GM18498 (cell line): ENCODE data around the gene PPP1R37.

Experiments used
- ATAC-seq: cut with Tn5 transposase; IDR thresholded peaks from one replicate; pipeline ENCODE4 v1.9.1; 2021; ENCODE audit warnings: mild to moderate bottlenecking, moderate library complexity; ENCODE audit not compliant: unreplicated experiment

Gene PPP1R37

DNA sequence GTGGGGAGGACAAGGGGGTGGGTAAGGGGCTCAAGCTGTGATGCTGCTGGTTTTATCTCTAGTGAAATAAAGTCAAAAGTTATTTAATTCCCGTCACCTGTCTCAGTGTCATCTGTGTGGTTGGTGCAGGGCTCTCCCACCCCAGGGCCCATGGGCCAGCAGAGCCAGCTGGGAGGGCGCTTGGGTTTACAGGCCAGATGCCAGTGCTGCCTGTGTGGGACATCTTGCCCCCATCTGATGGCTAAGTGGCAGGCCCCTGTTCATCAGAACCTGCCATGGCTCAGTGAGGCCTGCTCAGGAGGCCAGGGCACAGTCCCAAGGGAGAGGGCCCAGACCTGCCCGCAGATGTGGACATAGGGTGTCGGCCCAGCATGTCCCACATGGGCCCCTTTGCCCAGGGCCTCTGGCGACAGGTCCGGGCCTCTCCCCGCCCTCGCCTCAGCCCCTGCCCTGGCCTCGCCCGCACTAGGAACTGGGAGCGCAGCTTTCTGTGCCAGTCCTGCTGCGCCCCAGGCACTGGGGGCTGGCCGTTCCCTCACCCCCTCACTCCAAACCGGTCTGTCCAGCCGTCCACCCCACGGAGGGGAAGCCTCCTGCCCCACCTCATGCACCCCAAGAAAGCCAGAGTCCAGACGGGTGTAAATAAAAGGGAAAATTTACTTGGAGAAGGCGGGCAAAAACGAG lies 22.0 kb upstream of the PPP1R37 start:
- ATAC-seq: no peak

DNA sequence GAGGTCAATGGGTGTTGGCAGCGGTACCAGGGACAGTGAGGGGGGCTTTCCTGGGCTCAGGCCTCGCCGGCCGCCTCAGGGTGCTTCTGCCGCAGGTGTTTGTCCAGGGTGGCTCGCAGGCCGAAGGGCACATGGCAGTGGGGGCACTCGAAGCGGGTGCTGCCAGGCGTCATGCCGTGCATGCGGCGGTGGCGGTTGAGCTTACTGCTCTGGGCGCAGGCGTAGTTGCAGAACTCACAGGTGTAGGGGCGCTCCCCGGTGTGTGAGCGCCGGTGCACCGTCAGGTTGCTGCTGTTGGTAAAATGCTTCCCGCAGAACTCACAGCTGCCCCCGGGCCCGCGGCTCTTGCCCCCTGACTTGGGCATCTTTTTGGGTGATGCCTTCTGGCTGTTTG lies 21.4 kb upstream of the PPP1R37 start:
- ATAC-seq: no peak

DNA sequence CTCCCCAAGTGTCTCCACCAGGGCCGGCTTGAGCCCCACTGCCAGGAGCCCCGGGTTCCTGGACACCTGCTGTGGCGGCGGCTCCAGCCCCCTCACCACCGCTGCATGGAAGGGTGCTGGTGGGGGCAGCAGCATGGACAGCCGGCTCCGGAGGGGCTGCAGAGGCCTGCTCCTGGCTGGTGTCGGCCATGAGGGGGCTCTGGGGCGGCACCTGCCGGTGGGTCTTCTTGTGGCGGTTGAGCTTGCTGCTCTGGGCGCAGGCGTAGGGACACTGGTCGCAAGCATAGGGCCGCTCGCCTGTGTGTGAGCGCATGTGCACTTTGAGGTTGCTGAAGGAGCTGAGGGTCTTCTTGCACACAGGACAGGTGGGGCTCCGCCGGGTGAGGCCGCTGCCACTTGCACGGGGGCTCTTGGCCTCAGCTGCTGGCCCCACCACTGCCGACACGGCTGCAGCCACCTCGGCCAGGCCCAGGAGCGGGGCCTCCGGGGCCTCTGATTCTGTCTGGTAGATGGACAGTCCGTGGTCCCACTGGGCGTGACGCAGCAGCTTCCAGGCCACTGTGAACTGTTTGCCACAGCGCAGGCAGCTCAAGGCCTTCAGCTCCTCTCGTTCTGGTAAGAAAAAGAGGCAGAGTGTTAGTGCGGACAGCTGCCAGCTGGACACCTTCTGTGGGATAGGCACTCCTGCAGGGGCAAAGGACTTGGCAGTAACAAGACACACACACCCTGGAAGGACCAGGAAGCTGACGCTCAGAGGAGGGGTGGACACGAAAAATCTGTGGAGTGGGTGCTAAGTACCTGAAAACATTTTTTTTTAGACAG lies 20.8 kb upstream of the PPP1R37 start:
- no peak for ATAC-seq

DNA sequence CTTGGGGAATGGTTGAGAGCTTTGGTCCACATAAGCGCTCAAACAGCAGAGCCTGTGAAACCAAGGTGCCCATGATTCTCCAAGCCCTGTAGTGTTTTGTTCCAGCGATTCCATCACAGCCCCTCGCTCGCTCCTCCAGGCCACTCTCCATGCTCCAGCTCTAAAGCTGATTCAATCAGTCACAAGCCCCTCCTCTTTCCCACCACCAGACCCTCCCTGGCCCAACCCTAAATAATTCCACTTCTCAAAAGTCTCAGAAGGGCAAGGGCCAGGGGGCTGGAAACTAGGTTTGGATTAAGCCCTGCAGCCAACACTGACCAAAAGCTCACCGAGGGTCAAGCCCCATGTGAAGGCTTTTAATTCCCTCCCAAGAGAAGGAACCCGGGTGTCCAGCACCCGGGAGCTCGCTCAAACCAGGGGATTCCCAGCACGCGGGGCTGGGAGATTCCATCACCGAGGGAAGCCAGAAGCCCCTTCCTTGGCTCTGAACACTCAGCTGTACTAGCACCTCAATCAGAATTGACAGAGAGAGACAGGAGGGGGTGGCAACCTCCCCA lies 18.2 kb upstream of the PPP1R37 start:
- ATAC-seq: no peak

DNA sequence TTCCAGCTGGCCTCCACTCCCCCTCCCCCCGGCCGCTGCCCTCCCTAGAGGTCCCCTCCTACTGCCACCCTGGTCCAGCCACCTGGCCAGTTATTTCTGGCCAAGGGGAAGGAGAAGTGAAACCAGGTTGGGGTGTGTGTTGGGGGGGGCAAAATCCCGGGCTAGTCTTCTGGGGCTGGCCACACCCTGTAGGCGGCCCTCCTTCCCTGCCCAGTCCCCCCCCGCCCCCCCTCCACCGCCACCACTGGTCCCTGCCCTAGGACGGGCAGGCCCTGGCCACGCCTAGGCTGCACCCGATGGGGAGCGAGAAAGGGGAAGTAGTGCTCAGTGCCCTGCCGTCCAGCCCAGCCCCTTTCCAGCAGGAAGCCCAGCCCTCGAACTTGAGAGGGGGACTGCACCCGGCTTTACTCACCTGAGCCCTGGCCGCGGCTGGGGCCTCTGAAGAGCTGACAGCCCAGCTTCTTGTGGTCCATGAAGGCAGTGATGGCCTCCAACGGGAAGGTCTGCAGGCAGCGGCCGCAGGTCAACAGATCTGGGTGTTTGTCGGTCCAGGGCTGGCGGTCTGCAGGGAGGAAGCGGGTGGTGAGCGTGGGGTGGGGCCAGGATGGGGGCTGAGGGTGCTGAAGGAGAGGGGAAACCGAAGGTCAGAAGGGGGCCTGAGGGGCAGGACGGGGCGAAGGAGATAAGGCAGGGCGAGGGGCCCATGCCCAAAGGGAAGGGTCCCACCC lies 17.5 kb upstream of the PPP1R37 start:
- ATAC-seq: peak; percentile 55

DNA sequence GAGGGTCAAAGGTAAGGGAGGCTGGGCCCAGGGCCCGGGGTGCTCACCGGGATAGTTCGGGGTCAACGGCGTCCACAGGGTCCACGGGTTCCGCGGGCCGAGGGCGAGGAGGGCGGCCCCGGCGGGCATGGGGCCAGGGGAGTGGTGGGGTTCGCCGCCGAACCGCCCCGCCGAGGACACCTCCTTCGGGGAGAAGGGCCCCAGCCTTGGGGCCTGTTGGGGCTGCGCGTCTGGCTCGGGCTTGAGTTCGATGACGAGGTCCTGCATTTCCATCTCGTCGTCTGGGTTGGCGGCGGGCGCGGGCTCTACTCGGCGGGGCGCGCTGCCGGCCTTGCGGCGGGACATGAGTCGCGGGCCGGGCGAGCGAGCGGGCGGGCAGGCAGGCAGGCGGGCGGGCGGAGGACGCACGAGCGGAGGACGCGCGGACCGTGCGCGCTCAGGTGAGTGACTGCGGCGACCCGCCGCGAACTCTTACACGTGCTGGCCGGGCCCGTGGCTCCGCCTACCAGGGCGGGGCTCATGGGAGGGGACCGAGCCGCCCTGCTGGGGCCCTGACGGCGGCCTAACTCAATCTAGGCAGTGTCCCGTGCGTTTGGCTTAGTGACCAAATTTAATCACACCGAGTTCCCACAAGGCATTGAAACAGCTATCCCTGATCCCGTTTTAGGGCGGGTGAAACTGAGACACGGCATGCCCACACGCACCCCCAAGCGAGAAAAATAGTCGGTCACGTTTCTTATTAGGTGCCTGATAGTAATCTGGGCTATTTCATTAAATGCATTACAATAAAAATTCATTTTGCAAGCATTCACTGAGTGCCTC lies 16.7 kb upstream of the PPP1R37 start, which contains the start of gene ZNF296:
TSS of gene ZNF296 (minus strand) at position 450 of the 822 bp plus-strand sequence. CDS start at position 345, 105 bp downstream.
- ATAC-seq: peak; percentile 49

DNA sequence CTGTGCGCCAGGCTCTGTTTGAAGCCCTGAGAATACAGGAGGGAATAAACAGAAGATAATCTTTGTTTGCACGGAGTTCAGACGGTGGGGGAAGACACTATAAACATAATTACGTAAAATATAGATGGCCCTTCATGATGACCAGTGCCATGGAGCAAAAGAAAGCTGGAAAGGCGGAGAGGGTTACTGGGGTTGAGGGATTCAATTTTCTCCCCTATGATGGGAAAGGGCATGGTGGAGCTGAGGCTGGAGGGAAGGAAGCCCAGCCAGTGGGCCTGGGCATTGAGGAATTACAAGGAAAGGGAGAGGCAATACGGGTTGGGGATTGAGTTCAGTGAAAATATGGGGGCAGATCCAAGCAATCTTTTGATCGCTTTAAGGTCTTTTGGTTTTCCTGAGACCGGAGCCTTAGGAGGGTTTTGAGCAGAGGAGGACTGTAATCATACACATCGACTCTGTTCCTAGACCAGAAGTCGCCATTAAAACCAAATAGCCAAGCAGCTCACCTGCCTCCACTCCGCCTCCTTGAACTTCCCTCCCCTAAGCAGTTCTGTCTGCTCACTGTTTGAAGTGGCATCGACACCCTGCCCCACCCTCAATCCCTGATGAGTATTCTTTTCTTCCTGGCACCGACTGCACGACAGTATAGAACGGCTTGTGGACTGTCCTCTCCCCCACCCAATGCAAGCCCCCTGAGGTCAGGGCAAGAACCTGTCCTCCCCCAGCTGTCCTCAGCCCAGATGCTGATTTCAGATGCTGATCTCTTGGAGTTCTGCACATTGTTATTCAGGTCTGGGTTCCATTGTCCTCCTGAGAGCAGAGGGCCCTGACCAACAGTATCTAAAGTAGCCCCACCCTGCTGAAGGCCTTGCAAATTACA lies 15.9 kb upstream of the PPP1R37 start:
- no peak for ATAC-seq

DNA sequence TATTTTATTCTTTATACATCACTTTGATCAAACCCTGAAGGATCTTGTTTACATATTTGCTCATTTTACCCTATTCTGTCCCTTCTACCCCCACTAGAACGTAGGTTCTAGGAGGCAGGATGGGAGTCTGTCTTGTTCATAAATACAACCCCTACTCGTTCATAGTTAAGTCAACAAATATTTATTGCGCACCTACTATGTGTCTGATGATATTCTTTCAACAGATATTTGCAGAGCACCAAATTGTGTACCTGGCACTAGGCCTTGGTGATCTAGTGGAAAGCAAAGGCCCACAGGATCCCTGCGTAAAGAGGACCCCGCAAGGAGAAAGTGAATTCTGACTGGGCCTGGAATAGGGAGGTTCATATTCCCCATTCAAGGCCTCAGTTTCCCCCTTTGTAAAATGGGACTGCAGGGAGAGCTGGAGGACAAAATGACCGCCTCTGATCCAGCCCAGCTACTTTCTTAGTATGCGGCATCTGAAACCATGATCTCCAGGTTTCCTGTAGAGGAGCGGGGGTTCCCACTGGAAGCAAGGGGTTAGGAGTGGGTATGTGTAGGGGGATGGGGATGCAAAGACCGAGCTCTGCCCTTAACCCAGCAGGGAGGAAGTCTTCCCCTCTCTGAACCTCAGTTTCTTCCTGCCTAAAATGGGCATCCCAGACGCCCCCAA lies 14.5 kb upstream of the PPP1R37 start:
- no peak for ATAC-seq

DNA sequence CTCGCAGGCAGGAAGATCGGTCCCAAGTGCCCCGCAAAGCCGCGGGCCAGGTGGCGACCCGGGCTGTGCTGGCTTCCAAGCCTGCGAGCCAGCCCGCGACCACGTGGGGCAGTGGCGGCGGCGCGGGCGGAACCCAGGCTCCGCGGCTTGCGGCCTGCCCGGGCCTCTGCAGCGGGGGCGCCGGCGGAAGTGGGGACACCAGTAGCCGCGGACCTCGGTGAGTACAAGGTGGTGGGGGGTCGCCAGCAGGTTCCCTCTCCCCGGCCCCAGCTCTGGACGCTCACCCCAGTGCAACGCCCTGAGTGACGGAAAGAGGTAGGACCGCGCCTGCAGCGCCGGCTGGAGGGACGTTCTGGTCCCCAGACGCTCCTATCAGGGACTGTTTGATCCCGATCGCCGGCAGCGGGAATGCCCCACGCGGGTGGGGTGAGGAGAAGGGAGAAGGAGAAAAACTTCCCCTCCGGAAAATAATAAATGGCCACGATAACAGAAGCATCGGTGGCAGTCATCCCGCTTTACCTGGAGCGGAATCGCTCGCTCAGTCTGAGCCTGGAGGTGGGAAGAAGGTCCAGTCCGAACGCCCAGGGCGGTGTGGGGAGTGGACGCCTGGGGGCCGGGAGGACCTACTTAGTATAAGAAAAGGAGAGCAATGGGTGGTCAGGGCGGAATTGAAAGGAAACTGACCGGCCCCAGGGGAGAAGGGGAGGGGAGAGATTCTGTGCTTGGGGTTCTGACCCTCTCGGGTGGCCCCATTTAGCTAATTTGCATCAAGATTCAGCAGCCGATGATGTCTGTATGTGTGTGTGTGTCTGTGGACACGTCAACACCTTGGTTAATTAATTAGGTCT lies 13.7 kb upstream of the PPP1R37 start, which contains the start of gene GEMIN7:
TSS of gene GEMIN7 (plus strand) at position 198 of the 848 bp plus-strand sequence. CDS start 10,855 bp downstream, outside the sequence.
- peak; percentile 40 for ATAC-seq

DNA sequence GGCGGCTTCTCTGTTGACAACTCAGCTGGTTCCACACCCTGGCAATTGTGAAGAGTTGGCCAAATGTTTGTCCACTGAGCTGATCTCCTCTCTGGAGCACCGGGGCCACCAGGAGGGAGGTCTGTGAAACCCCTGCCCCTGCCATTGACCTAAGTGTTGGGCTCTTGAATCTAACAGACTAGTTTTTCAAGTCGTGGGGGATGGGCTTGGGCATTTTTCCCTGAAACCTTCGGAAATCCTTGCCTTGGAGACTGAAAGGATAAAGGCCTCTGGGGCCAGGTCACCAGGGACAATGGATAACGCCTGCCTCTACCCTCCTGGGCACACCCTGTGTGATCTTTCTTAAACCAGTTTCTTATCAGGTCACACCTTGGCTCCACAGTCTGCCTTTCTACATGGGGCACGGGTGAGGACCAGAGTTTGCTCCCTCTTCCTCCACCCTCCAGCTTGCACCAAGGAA lies 13.0 kb upstream of the PPP1R37 start:
- ATAC-seq: no peak

DNA sequence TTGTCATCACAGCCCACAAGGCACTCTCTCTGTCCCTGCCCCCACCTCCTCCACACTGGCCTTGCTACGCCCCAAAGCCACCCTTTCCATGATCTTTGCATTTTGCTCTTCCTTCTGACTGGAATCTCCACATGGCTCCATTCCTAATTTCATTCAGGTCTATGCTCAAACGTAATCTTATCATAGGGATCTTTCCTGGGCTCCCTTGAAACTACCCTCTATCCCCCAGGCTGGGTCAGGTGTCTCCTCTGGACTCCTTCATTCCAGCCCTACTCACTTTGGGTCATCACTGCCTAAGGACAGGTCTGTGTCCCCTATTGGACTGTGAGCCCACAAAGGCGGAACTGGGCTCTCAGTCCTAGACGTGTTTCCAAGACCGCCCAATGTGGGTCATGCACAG lies 10.8 kb upstream of the PPP1R37 start:
- no peak for ATAC-seq

DNA sequence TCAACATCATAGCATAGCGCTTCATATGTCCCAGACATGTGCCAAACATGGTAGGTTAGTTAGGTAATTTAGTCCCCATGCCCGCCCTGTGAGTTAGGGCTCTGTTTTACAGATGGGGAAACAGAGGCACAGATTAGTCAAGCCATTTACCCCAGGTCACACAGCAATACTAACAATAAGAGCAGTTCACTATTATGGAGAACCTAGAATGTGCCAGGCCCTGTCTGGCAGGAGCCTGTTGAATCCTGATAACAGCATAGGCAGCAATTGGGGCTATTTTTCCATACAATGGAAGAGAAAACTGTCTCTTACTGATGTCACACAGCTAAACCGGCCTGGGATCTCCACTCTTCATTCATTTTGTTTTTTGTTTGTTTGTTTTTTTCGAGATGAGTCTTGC lies 6.5 kb upstream of the PPP1R37 start:
- ATAC-seq: no peak

DNA sequence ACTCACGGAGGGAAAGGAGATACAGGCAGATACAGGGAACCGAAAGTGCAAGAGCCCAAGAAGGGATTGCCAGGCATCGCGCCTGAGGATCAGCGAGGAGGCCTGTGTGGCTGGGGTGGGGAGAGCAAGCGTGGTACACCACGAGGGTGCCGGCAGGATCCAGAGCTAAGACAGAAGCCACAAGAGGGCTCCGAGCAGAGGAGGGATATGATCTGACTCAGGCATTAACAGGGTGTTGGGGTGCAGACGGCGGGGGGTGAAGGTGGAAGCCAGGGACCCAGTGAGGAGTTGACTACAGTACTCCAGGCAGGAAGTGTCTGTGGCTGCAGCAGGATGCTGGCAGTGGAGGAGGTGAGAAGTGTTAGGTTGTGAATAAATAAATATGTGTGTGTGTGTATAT lies 5.4 kb upstream of the PPP1R37 start:
- no peak for ATAC-seq

DNA sequence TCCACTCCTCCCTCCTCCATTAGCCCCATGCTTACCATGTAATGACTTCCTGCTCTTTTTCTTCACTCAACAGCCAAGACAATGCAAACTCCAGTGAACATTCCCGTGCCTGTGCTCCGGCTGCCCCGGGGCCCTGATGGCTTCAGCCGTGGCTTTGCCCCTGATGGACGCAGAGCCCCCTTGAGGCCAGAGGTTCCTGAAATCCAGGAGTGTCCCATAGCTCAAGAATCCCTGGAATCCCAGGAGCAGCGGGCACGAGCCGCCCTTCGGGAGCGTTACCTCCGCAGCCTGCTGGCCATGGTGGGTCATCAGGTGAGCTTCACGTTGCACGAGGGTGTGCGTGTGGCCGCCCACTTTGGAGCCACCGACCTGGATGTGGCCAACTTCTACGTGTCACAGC lies 2.9 kb upstream of the PPP1R37 start:
- ATAC-seq: no peak

DNA sequence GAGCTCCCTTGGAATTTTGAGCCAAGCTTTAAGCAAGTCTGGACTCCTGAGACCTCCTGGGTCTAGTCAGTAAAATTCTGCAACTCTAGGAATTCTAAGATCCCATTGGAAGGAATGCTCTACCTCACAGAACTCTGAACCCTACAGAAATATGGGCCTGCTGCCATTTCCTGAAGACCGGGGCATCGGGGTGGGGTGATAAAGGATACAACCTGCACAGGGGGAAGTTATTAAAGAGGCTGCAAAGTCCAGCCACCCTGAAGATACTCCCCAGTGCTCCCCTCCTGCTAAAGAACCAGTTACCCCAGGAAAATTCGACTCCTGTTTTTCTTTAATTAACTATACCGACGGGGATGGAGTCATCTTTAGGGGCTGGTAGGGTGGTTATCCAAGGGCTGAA lies 2.4 kb upstream of the PPP1R37 start:
- no peak for ATAC-seq

DNA sequence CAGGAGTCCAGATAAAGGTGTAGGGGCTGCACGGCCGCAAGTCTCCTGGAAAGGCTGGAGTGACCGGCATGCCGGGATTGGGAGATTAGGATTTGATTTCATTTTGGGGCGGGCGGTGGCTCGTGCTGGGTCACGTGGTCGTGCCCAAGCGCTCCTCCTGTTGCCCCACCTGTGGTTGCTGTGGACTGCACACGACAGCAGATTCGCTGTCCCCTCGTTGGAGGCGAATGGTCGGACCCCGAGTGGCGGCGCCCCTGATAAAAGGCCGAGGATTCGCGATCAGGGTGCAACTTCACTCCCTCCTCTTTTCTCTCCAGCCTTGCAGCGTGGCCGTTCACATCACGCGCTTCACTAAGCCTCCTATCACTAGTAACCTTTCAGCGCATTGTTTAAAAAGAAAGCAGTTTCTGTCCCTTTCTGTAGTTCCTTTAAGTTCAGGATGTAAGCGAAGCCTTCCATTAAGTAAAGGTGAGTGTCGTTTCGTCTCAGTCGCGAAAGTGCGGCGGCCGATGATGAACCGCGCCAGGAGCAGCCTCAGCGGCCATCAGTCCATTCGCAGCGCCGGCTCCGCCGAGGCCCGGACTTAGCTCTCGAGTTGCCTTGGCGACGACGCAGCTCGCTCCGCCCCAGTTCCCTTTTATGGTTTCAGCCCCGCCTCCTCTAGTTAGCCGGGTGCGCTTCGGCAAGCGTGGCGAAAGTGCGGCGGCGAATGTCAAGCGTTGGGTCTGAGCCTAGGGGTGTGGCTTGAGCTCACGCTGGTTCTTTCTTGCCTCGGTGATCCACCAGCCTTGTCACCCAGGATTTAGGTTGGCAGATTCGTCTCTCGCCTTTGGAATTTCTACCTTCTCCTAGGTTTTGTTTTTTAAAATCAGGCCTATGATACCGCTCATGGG lies 1.7 kb upstream of the PPP1R37 start:
- peak; percentile 55 for ATAC-seq

DNA sequence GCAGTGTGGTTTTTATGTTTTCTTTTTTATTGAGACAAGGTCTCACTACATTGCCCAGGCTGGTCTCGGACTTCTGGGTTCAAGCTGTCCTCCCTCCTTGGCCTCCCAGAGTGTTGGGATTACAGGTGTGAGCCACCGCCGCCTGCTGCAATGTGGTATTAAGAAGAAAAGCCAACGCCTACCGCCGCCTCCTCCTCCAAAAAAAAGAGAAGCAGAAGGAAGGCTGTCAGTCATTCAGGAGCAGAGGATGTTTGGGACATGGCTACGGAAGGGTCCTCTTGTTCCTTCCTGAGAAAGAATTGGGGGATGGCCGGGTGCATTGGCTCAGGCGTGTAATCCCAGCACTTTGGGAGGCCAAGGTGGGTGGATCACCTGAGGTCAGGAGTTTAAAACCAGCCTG lies 1.2 kb downstream of the PPP1R37 start:
- no peak for ATAC-seq
